LHCN-M2 (cell line): ENCODE measurements around the gene OR6K6. TPM values are rescaled to one million over a fixed set of nuclear protein-coding genes. Genes with fewer than 3 reads are reported as not detected.

Experiments
- DNase-seq: peaks from one replicate; pipeline ENCODE4 v3.0.0-alpha.2; 2012; ENCODE audit warnings: low read depth
- polyA plus RNA-seq: library from polyadenylated mRNA; unstranded; fragments of >200 nt; gene quantifications from one replicate; pipeline ENCODE4 v1.2.1, GENCODE V29; 2012; ENCODE audit warnings: missing spikeins
- total RNA-seq: library from RNA; depleted of rRNA; stranded (reverse); fragments of >200 nt; gene quantifications from 2 replicates; pipeline ENCODE4 v1.2.3, GENCODE V29; 2014; rRNA removed

The OR6K6 gene
- not detected in 2 replicates for total RNA-seq
- polyA plus RNA-seq = not detected

GRCh38 chr1:158754420-158754819 is at the start of gene OR6K6:
OR6K6 (plus strand) TSS chr1:158754720; CDS start chr1:158754888, 168 bp downstream.
- DNase-seq = no peak

GRCh38 chr1:158706096-158706495 is 48.4 kb upstream of the OR6K6 start:
- no peak for DNase-seq

GRCh38 chr1:158711098-158711497 is 43.4 kb upstream of the OR6K6 start:
- no peak for DNase-seq

- DNase-seq = no peak
These were observed 39.8 kb upstream of the OR6K6 start for GRCh38 chr1:158714754-158715153.

- no peak for DNase-seq
These were observed 38.2 kb upstream of the OR6K6 start for GRCh38 chr1:158716335-158716734.

- DNase-seq = no peak
These were observed 37.2 kb upstream of the OR6K6 start for GRCh38 chr1:158717344-158717743.

GRCh38 chr1:158719664-158720063 is 34.9 kb upstream of the OR6K6 start:
- no peak for DNase-seq

GRCh38 chr1:158720620-158721019 is 33.9 kb upstream of the OR6K6 start, which contains the start of gene OR6K3:
OR6K3 (minus strand) TSS chr1:158720720; CDS start chr1:158718115, 2,605 bp downstream.
- no peak for DNase-seq

GRCh38 chr1:158724442-158724841 is 30.1 kb upstream of the OR6K6 start:
- no peak for DNase-seq

GRCh38 chr1:158728510-158729225 is 25.9 kb upstream of the OR6K6 start:
- DNase-seq = no peak

- DNase-seq = no peak
These were observed 24.1 kb upstream of the OR6K6 start for GRCh38 chr1:158730453-158730852.

GRCh38 chr1:158731707-158732106 is 22.8 kb upstream of the OR6K6 start:
- no peak for DNase-seq

GRCh38 chr1:158732524-158732923 is 22.0 kb upstream of the OR6K6 start:
- no peak for DNase-seq

GRCh38 chr1:158735848-158736247 is 18.7 kb upstream of the OR6K6 start:
- no peak for DNase-seq

- no peak for DNase-seq
These were observed 2.3 kb upstream of the OR6K6 start for GRCh38 chr1:158752155-158752712.

GRCh38 chr1:158771950-158772866 is 17.7 kb downstream of the OR6K6 start, which contains the start of gene OR6N1:
OR6N1 (minus strand) TSS chr1:158772195; CDS start chr1:158766682, 5,513 bp downstream.
- no peak for DNase-seq

GRCh38 chr1:158781104-158781503 is 26.6 kb downstream of the OR6K6 start, which contains the start of gene OR6N2:
OR6N2 (minus strand) TSS chr1:158781204; CDS start chr1:158777635, 3,569 bp downstream.
- no peak for DNase-seq

GRCh38 chr1:158793604-158794003 is 39.1 kb downstream of the OR6K6 start:
- DNase-seq = no peak

- no peak for DNase-seq
These were observed 39.7 kb downstream of the OR6K6 start for GRCh38 chr1:158794247-158794646.

- no peak for DNase-seq
These were observed 44.0 kb downstream of the OR6K6 start for GRCh38 chr1:158798531-158798930.

GRCh38 chr1:158799689-158800088 is 45.2 kb downstream of the OR6K6 start:
- no peak for DNase-seq

- no peak for DNase-seq
These were observed 46.0 kb downstream of the OR6K6 start for GRCh38 chr1:158800526-158800925.
